ENCODE data around the gene LGALS8.
A peak's percentile ranks its signal among the peaks of the same experiment; 100 is the strongest.
"Not testable (repeated sequence)": the region's sequence is repeated elsewhere in the genome, so short reads cannot be mapped to it uniquely, and the experiment has no call there.

Gene LGALS8

GRCh38 chr1:236523704-236524141 is at the start of gene LGALS8:
Gene LGALS8, plus strand, starts transcription at chr1:236523982. Its CDS starts 2,089 bp downstream, at chr1:236526071.
- peak; percentile 43 for DNase-seq

GRCh38 chr1:236476019-236476418 is 47.8 kb upstream of the LGALS8 start:
- no peak for DNase-seq

GRCh38 chr1:236480758-236481436 is 42.9 kb upstream of the LGALS8 start:
- DNase-seq: no peak

- DNase-seq: no peak
Measured at GRCh38 chr1:236484310-236484971, 39.3 kb upstream of the LGALS8 start.

- no peak for DNase-seq
Measured at GRCh38 chr1:236486356-236487002, 37.3 kb upstream of the LGALS8 start.

- not testable (repeated sequence) for DNase-seq
Measured at GRCh38 chr1:236489161-236489560, 34.6 kb upstream of the LGALS8 start.

- DNase-seq: no peak
Measured at GRCh38 chr1:236489710-236490377, 33.9 kb upstream of the LGALS8 start.

GRCh38 chr1:236491469-236492136 is 32.2 kb upstream of the LGALS8 start:
- DNase-seq: no peak

GRCh38 chr1:236492378-236492777 is 31.4 kb upstream of the LGALS8 start:
- no peak for DNase-seq

- no peak for DNase-seq
Measured at GRCh38 chr1:236494082-236494481, 29.7 kb upstream of the LGALS8 start.

- no peak for DNase-seq
Measured at GRCh38 chr1:236494586-236495466, 29.0 kb upstream of the LGALS8 start.

GRCh38 chr1:236495467-236496112 is 28.2 kb upstream of the LGALS8 start:
- no peak for DNase-seq

GRCh38 chr1:236497908-236498307 is 25.9 kb upstream of the LGALS8 start:
- DNase-seq: no peak

GRCh38 chr1:236501093-236501492 is 22.7 kb upstream of the LGALS8 start:
- DNase-seq: no peak

- DNase-seq: no peak
Measured at GRCh38 chr1:236502579-236502971, 21.2 kb upstream of the LGALS8 start.

GRCh38 chr1:236502972-236503639 is 20.7 kb upstream of the LGALS8 start:
- DNase-seq: no peak

GRCh38 chr1:236504338-236504737 is 19.4 kb upstream of the LGALS8 start:
- DNase-seq: not testable (repeated sequence)

GRCh38 chr1:236507022-236507700 is 16.6 kb upstream of the LGALS8 start:
- no peak for DNase-seq

GRCh38 chr1:236508593-236509027 is 15.2 kb upstream of the LGALS8 start:
- no peak for DNase-seq

- no peak for DNase-seq
Measured at GRCh38 chr1:236509203-236509602, 14.6 kb upstream of the LGALS8 start.

Measured in GOT3 (cell line).